ENCODE results near the gene F10.

The F10 gene

DNA sequence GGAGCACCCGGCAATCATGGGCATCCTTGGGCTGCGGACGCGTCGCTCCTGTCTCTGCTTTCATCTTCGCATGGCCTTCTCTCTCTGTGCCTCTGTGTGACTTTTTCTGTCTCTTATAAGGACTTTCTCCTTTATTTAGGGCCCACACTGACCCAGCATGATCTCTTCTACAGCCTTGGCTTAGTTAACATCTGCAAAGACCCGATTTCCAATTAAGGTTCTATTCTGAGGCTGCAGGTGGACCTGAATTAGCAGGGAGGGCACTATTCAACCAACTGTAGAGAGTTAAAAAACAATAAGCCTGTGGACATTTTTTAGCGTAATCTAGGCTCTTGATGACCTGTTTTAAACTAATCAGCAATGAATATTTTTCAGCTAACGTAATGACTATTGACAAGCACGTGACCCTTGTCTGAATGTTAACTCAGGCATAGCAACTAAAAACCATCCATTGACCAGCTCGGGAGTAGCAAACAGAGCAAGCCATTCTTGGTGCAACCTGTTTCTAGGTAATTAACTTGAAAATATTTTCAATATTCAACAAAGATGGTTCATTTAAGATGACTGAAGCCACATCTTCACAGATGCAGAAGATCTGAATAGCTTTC lies 15.2 kb downstream of the F10 start:
- DNase-seq (ENCODE audit: low read depth in 2 of 2): no peak

DNA sequence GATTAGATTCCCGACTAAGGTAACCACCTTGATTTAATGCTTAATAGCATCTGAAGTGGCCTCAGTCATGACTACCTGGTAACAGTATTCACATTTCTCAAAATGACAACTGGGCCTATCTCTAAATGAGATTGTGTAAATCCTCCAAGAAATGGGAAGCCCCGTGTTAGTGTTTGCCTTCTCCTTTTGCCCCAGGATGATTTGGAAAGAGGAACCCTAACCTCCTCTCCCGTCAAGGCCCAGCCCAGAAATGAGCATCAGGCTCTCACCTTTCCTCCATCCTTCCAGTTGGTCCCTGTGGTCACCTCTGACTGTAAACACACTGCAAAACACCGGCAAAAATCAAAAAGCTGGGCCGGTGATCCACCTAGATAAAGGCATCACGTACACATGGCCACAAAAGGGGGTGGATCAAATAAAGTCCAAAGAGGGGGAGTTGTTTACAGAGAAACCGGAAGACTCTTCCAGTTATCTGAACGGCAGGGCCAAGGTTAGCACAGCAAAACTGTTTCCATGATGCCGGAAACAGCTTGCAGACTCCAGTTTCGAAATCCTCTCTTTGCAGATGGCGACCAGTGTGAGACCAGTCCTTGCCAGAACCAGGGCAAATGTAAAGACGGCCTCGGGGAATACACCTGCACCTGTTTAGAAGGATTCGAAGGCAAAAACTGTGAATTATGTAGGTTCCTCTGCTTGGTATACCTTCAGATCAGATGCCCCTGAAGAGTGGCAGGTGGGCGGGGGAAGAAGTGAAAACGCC lies 16.4 kb downstream of the F10 start:
- DNase-seq (ENCODE audit: low read depth in 2 of 2): no peak

DNA sequence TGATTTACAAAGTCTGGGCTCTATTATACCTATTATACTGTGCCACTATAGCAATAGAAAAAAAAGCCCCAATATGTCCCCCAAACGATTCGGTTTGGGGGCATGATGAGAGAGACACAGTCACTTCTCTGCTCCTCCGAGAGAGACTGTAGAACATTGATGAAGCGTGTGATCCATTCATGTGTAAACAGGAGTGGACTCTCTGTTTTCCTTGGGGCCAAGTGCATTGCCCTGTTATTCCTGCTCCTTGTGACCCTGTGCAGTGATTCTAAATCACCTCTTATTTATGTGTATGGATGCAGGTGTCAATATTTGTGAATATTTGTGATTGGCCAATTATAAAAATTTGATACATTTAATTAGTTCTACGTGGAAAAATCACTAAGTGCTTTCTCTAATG lies 17.0 kb downstream of the F10 start:
- no peak for DNase-seq (ENCODE audit: low read depth in 2 of 2)

DNA sequence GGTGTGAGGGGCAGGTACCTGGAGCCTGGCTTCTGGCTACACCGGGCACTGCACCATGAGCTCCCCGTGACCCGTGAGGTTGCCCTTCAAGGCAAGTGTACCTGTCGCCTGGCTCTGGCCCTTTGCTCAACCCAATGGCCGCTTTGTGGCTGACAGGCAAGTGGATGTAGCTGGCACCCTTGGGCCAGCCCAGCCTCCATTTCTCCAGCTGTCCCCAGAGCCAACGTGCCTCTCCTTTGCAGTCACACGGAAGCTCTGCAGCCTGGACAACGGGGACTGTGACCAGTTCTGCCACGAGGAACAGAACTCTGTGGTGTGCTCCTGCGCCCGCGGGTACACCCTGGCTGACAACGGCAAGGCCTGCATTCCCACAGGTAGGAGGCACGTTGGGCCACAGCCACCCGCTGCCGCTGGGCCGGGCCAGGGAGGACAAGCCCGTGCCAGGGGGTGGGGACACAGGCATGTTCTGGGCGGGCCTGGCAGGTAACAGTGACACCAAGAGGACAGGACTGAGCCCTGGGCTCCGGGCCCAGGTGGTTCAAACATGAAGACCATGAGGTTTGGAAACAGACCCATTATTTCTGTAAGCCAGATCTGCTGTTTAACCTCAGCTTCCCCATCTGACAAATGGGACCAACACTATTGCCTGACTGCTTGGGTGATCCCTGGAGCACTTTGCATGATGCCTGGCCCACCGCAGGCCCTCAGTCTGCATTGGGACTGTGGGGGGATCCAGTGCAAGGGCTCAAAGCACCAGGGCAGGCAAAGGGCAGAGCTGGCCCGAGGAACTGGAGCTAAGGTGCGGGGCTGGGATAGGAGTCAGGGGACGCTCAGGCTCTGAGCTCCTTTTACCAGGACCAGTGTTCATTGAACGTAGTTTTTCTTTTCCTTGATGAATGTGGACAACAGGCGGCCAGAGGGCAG lies 18.3 kb downstream of the F10 start:
- no peak for DNase-seq (ENCODE audit: low read depth in 2 of 2)

DNA sequence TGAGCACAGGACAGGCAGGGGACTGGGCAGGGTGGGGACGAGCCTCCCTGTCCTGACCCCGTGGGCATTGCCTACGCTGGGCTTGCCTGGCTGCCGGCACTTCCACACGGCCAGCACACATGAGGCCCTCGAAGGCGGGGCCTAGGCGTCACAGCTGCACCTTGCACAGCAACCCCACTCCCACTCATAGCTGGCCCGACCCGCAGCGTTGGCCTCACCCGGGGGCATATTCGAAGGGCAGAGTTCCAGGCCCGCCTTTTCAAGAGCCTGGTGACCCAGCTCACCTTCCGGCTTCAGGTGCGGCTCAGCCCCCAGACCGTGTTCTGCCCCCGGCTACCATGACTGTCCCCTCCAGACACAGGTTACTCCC lies 19.0 kb downstream of the F10 start:
- no peak for DNase-seq (ENCODE audit: low read depth in 2 of 2)

DNA sequence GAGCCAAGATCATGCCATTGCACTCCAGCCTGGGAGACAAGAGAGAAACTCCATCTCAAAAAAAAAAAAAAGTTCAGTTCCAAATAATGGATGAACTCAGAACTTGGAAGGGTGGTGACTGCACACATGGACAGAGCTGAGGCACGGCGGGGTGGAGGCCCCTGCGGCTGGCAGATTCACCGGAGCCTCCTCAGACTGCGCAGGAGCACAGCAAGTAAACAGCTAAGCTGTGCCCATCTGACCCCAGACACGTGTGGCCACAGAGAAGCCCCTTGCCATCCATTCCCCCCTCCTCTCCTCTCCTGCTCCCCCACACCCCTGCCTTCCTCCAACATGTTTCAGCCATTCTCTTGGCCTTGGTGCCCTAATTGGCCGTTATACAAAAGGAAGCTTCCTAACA lies 20.3 kb downstream of the F10 start:
- DNase-seq (ENCODE audit: low read depth in 2 of 2): no peak

DNA sequence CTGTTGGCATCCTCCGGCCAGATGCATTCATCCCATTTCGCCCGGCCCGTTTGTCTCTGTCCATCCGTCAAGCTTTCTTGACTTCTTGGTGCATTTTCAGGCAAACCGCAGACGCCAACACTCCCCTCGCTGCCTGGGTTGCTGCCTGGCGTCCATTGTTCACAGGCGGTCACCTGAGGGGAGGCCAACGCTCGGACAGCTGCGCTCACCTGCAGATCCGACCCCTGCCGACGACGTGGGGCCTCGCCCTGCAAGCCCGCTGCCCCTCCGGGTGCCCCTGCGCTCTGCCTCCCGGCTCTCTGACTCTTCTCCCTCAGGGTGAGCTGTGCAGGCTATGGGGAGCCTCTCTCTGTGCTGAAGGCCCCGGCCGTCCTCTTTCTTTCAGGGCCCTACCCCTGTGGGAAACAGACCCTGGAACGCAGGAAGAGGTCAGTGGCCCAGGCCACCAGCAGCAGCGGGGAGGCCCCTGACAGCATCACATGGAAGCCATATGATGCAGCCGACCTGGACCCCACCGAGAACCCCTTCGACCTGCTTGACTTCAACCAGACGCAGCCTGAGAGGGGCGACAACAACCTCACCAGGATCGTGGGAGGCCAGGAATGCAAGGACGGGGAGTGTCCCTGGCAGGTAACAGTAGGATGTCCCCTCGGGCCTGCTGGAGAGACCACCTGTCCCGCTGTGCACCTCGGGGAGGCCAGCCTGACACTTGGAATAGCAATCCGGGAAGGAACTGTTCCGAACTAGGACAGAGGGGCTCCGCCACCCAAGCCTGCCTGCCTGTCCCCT lies 21.1 kb downstream of the F10 start:
- no peak for DNase-seq (ENCODE audit: low read depth in 2 of 2)

DNA sequence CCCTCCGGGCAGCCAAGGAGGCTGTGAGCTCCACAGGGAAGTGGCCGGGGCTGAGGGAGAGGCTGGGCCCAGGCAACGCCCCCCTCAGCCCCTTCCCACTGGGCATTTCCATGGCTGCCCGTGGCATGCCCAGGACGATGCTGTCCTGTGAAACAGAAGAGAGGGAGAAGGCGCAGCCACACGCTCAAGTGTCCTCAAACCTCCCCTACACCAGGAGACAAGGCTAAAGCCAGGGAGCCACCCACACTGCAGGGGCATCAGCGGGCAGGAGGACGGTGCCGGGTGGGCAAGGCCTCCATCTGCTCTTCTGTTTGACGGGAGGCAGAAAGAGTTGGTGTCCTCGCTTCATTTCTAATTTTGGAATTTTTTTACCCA lies 21.6 kb downstream of the F10 start:
- DNase-seq (ENCODE audit: low read depth in 2 of 2): no peak

DNA sequence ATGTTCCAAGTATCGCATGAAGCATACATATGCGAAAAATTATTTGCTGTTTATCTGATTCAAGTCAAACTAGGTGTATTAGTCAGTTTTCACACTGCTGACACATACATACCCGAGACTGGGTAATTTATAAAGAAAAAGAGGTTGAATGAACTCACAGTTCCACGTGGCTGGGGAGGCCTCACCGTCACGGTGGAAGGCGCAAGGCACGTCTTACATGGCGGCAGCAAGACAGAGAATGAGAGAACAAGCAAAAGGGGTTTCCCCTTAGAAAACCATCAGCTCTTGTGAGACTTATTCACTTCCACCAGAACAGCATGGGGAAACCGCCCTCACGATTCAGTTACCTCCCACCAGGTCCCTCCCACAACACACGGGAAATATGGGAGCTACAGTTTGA lies 22.9 kb downstream of the F10 start:
- DNase-seq (ENCODE audit: low read depth in 2 of 2): no peak

DNA sequence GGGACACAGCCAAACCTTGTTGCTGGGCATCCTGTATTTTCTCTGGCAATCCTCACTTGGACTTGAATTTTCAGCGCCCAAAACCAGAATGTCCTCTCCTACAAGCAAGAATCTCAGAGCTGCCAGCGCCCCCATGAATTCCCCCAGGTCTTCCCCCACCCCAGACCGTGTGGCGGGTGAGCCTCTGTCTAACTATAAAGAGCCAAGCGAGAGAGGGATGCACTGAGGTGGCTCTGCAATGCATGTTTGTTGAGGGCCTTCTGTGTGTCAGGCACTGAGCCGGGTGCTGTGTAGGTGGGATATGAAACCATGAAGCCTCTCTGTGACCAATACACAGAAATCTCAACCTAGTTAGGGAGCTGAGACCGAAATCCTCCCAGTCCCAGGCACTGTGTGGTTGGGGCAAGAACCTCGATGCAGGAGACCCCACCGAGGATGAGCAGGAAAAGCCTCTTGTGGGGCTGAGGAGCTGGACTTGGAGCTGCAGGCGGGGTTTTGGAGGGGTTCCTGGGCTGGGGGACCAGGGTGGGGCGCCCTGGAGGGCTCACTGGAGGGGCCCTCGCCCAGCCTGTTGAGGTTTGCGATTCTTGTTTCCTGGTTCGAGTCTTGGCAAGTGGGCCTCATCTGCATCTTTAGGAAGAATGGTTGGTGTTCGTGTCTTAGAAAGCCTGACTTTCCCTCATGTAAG lies 23.5 kb downstream of the F10 start:
- DNase-seq (ENCODE audit: low read depth in 2 of 2): no peak

DNA sequence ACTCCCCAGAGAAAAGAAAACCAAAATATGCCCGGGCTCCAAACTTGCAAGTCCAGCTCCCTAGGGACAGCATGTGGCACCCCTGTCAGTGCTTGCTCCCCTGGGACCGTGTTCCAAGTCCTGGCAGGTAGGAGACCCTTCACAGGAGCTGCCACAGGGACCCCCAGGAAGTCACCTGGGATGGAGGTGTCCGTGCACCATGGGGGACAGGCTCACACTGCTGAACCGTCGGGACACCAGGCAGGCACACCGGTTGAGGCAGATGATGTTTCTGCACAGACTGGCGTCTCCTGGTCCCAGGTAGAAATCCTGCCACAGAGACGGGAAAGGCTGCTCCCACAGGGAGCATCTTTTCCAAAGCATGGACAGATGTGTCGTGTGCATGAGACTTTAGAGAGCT lies 24.2 kb downstream of the F10 start:
- no peak for DNase-seq (ENCODE audit: low read depth in 2 of 2)

DNA sequence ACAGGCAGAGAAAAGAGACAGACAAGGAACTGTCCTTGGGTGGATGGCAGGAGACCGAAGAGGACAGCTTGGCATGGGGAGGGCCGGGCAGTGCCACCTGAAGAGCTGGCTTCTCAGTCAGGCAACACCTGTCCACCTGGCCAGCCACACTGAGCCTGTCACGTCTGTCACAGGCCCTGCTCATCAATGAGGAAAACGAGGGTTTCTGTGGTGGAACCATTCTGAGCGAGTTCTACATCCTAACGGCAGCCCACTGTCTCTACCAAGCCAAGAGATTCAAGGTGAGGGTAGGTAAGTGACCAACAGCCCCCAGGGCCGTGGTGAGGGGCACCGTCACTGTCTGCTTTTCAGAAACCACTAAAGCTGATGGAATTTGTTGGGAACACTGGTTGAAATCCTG lies 24.6 kb downstream of the F10 start:
- no peak for DNase-seq (ENCODE audit: low read depth in 2 of 2)

DNA sequence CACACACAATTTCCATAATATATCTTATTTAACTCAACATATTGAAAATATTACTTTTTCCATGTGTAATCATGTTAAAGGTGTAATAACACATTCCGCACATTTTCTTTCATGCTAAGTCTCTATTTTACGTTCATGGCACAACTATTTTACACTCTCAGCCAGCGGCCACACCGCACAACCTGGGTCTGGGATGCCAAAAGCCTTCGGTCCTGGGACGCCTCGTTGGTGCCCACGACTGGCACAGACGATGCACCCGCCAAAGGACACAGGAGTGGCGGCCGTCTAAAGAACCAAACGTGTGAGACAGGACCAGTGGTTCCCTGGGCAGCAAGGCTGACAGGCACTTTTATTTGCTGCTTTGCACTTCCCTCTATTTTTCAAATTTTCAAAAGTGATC lies 25.8 kb downstream of the F10 start:
- no peak for DNase-seq (ENCODE audit: low read depth in 2 of 2)

DNA sequence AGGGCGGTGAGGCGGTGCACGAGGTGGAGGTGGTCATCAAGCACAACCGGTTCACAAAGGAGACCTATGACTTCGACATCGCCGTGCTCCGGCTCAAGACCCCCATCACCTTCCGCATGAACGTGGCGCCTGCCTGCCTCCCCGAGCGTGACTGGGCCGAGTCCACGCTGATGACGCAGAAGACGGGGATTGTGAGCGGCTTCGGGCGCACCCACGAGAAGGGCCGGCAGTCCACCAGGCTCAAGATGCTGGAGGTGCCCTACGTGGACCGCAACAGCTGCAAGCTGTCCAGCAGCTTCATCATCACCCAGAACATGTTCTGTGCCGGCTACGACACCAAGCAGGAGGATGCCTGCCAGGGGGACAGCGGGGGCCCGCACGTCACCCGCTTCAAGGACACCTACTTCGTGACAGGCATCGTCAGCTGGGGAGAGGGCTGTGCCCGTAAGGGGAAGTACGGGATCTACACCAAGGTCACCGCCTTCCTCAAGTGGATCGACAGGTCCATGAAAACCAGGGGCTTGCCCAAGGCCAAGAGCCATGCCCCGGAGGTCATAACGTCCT lies 26.4 kb downstream of the F10 start:
- no peak for DNase-seq (ENCODE audit: low read depth in 2 of 2)

DNA sequence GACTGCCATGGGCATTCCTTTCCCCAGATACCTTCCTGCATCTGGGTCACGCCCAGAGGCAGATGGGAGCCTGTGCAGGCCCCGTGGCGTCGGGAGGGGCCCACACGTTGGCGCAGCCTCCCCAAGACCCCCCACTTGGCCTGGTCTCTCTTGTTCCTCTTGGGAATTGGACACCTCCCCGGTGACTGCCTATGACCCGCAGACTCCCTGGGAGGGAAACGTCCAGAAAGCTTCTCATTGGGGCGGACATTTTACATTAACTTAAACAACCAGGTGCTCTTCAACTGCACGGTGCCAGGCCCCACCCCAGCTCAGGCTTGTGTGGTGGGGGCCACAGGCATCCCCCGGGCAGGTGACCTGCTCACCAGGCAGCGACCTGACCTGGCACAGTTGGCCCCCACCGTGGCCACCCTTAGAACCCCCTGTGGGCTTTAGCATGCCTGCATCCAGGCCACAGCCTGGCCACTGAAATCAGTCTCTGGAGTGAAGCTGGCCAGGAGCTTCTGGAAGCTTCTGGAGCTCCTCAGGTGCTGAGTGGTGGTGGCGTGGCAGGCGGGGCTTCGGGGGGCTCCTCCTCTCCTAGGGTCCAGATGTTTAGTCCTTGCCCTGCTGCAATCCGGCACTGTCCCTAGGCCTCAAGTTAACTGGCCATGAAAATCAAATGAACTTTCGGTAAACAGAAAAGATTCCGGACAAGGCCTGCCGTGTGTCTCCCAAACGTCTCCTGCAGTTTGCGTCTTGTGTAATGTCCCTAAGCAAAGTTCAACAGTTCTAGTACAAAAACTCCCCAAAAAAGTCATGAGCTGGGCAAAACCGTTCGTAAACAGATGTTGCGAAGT lies 27.3 kb downstream of the F10 start:
- DNase-seq (ENCODE audit: low read depth in 2 of 2): no peak

DNA sequence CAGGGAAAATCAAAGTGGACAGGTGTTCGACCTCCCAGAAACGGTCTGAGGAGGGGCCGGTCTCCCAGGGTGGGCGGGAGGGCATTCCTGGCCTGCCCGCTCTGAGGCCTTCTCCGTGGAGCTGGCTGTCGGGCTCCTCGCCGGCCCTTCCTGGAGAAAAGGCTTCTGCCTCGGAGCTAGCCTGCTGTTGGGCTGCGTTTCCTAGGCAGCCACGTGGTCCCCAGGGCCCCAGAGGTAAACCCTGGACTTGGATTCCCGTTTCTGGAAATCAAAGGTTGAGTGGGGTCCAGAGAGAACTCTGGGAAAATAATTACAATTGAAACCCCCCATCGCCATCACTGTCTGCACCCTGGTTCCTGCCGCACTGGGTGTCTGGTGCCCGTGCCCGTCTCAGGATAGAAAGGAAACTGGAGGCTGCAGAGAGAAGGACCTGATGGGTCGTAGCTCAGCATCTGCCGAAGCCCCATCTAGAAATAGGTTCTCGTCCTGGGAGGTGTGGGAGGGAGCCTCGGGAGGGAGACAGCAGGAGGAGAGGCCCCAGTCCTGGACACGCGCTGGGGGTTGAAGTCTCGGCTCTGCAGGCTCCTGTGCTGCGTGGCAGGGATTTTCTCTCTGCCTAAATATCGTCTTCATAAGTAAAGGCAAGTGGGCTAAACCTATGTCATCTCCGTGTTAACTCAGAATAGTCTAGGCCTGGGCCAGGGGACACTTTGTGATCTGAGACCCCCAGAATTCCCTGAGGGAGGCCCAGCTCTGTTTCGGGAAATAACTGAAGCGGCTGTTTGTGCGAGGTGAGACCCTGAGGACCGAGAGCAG lies 28.2 kb downstream of the F10 start:
- no peak for DNase-seq (ENCODE audit: low read depth in 2 of 2)

DNA sequence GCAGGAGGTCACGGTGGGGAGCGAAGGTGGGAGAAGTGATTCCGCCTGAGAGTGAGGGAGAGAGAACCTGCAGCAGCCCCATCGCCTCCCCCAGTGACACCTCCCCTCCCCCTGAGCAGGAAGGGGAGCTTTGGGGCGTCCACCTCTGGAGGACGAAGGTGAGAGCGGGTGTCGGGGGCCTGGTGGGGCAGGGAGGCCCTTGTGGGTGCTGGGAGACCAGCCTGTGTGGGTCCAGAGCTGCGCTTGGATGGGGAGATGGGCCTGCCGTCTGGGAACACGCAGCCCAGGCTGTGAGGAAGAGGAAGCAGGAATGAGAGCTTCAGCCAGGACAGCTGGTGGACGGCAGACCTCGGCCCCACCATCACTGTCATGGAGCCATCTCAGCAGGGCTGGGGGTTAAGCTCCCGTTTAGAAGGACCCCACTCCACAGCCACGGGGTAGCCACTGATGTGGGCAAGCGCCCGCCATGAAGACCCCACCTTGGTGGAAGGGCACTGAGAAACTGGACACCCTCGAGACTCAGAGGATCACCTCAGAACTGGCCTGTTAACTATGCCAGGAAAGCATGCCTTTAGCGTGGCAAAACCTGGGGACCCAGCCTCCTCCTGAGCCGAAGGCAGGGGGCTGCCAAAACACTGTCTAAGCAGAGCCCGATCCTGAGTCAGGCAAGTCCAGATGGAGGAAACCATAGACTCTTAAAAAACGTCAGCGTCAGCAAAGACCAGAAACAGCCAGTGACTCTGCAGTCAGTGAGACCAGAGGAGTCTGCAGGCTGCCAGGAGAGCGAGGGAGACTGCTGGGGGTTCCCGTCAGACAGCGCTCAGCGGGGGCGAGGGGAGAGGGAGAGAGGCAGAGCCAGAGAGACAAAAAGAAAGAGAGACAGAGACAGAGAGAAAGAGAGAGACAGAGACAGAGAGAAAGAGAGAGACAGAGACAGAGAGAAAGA lies 29.4 kb downstream of the F10 start:
- DNase-seq (ENCODE audit: low read depth in 2 of 2): no peak

DNA sequence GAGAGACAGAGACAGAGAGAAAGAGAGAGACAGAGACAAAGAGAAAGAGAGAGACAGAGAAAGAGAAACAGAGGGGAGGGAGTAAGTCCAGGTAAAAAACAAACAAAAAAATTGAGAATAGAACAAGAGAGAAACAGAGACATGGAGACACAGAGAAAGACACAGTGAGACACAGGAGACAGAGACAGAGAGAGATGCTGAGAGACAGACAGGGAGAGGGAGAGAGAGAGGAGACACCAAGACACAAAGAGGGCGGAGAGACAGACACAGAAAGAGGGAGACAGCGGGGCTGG lies 30.0 kb downstream of the F10 start:
- DNase-seq (ENCODE audit: low read depth in 2 of 2): no peak
